SK-N-DZ (cell line): ENCODE measurements around the gene SLC38A8.

Source experiments
- DNase-seq: peaks from one replicate; pipeline ENCODE4 v3.0.0-alpha.2; 2015; ENCODE audit warnings: low spot score

SLC38A8 gene

GRCh38 chr16:84032458-84033178 is 10.0 kb downstream of the SLC38A8 start:
- DNase-seq, result no peak

GRCh38 chr16:84031556-84031955 is 11.0 kb downstream of the SLC38A8 start:
- DNase-seq, result no peak

GRCh38 chr16:84029297-84030047 is 13.1 kb downstream of the SLC38A8 start:
- DNase-seq, result no peak

GRCh38 chr16:84027625-84028024 is 15.0 kb downstream of the SLC38A8 start:
- no peak for DNase-seq

- DNase-seq, result no peak
These were observed 16.0 kb downstream of the SLC38A8 start for GRCh38 chr16:84026606-84027005.

GRCh38 chr16:84024854-84025253 is 17.7 kb downstream of the SLC38A8 start:
- DNase-seq, result no peak

- no peak for DNase-seq
These were observed 20.0 kb downstream of the SLC38A8 start for GRCh38 chr16:84022644-84023043.

- no peak for DNase-seq
These were observed 21.1 kb downstream of the SLC38A8 start for GRCh38 chr16:84021488-84021887.

- no peak for DNase-seq
These were observed 22.2 kb downstream of the SLC38A8 start for GRCh38 chr16:84020353-84020752.

GRCh38 chr16:84018710-84019109 is 23.9 kb downstream of the SLC38A8 start:
- no peak for DNase-seq

GRCh38 chr16:84016477-84016876 is 26.1 kb downstream of the SLC38A8 start:
- no peak for DNase-seq

GRCh38 chr16:84015399-84015798 is 27.2 kb downstream of the SLC38A8 start:
- no peak for DNase-seq

GRCh38 chr16:84014570-84015327 is 27.8 kb downstream of the SLC38A8 start:
- DNase-seq, result no peak

- peak; percentile 81 for DNase-seq
These were observed 28.6 kb downstream of the SLC38A8 start for GRCh38 chr16:84013787-84014569.

- no peak for DNase-seq
These were observed 33.3 kb downstream of the SLC38A8 start for GRCh38 chr16:84009282-84009681.

- peak; percentile 51 for DNase-seq
These were observed 34.6 kb downstream of the SLC38A8 start for GRCh38 chr16:84007965-84008364.

GRCh38 chr16:84007520-84007919 is 35.1 kb downstream of the SLC38A8 start:
- no peak for DNase-seq

GRCh38 chr16:84005391-84005790 is 37.2 kb downstream of the SLC38A8 start:
- DNase-seq, result no peak

- DNase-seq, result no peak
These were observed 38.2 kb downstream of the SLC38A8 start for GRCh38 chr16:84004442-84004841.

GRCh38 chr16:84003038-84003437 is 39.6 kb downstream of the SLC38A8 start:
- DNase-seq, result no peak

GRCh38 chr16:84001726-84002125 is 40.9 kb downstream of the SLC38A8 start:
- no peak for DNase-seq
